GM18951 (cell line): Measurements from ENCODE around the gene TNIK.

Experiments
- POLR2A ChIP-seq: IDR thresholded peaks from 4 replicates; pipeline ENCODE4 v1.6.1; 2011; ENCODE audit warnings: mild to moderate bottlenecking; ENCODE audit not compliant: insufficient read length, insufficient read depth; ENCODE audit errors: extremely low read depth
- in situ Hi-C: fragments of 300-500 bp; cut with MboI; formaldehyde crosslinking; loops from one replicate; pipeline ENCODE4 v1.12.0; 2022; ENCODE audit warnings: low sequenced_read_pairs, mixed read lengths, inconsistent platforms; ENCODE audit not compliant: unreplicated experiment

Gene TNIK

GRCh38 chr3:171459942-171460724 lies at the start of gene TNIK:
Gene TNIK (minus strand): TSS chr3:171460405. CDS start chr3:171460063, 342 bp downstream.
- in situ Hi-C loops: no loop called here
- peak; percentile 77 for TF ChIP-seq POLR2A

- TF ChIP-seq POLR2A: no peak
- in situ Hi-C loops: no loop called here
These were observed 48.5 kb upstream of the TNIK start for GRCh38 chr3:171508676-171509075.

GRCh38 chr3:171508206-171508605 lies 48.0 kb upstream of the TNIK start:
- in situ Hi-C loops: no loop called here
- no peak for TF ChIP-seq POLR2A

- no peak for TF ChIP-seq POLR2A
- in situ Hi-C loops: no loop called here
These were observed 46.6 kb upstream of the TNIK start for GRCh38 chr3:171506743-171507319.

GRCh38 chr3:171505822-171506333 lies 45.7 kb upstream of the TNIK start:
- in situ Hi-C loops: no loop called here
- no peak for TF ChIP-seq POLR2A

- in situ Hi-C loops: no loop called here
- TF ChIP-seq POLR2A: no peak
These were observed 44.2 kb upstream of the TNIK start for GRCh38 chr3:171504376-171504775.

GRCh38 chr3:171503817-171504216 lies 43.6 kb upstream of the TNIK start:
- no peak for TF ChIP-seq POLR2A
- in situ Hi-C loops: no loop called here

GRCh38 chr3:171498921-171499320 lies 38.7 kb upstream of the TNIK start:
- in situ Hi-C loops: no loop called here
- no peak for TF ChIP-seq POLR2A

GRCh38 chr3:171497468-171497867 lies 37.3 kb upstream of the TNIK start:
- TF ChIP-seq POLR2A: no peak
- in situ Hi-C loops: no loop called here

GRCh38 chr3:171495413-171495812 lies 35.2 kb upstream of the TNIK start:
- in situ Hi-C loops: no loop called here

GRCh38 chr3:171494457-171495109 lies 34.4 kb upstream of the TNIK start:
- no peak for TF ChIP-seq POLR2A

More at GRCh38 chr3:171495413-171495812, 35.2 kb upstream of the TNIK start:
- no peak for TF ChIP-seq POLR2A

GRCh38 chr3:171491361-171491760 lies 31.2 kb upstream of the TNIK start:
- TF ChIP-seq POLR2A: no peak
- in situ Hi-C loops: no loop called here

More at GRCh38 chr3:171494457-171495109, 34.4 kb upstream of the TNIK start:
- in situ Hi-C loops: no loop called here

- TF ChIP-seq POLR2A: no peak
- in situ Hi-C loops: no loop called here
These were observed 30.7 kb upstream of the TNIK start for GRCh38 chr3:171490901-171491300.
